ENCODE data around the gene XCR1.

XCR1 gene

GRCh38 chr3:45994419-45995235, 32.7 kb downstream of the XCR1 start:
- H3K79me1 ChIP-seq (ENCODE audit: low read length): peaks cover 10% of the 10 kb centered on the region
- H3K4me1 ChIP-seq (ENCODE audit: control insufficient read depth in 1 of 2, insufficient read depth in 2 of 2, low read length in 2 of 2): peaks cover 0 to 10% of the 10 kb centered on the region in 2 experiments
- peak overlapping the region; percentile 56 for H4K8ac ChIP-seq (ENCODE audit: low read depth, low read length)
- H3K4ac ChIP-seq (ENCODE audit: low read depth, low read length): peak overlapping the region; percentile 15
- H3K14ac ChIP-seq (ENCODE audit: low read length): peak overlapping the region; percentile 38
- no CpG with 5 or more reads among the region's 16 CpGs for WGBS (ENCODE audit: extremely low coverage, insufficient coverage, insufficient read length)
- H3K79me2 ChIP-seq (ENCODE audit: control insufficient read depth, insufficient read depth, low read length, poor library complexity): peaks cover 5% of the 10 kb centered on the region
- H3K9ac ChIP-seq (ENCODE audit: low read length): peak overlapping the region; percentile 28
- H2BK5ac ChIP-seq (ENCODE audit: low read depth, low read length, poor library complexity): peak overlapping the region; percentile 32
- no peak overlapping the region for H3K23ac ChIP-seq (ENCODE audit: low read length)
- H3K27ac ChIP-seq (ENCODE audit: low read depth, low read length): no peak overlapping the region
- H2BK120ac ChIP-seq (ENCODE audit: insufficient read depth, low read length, poor library complexity): peak overlapping the region; percentile 2
- no peaks in the 10 kb centered on the region for H3K36me3 ChIP-seq (ENCODE audit: control insufficient read depth in 1 of 2, insufficient read depth in 2 of 2, low read length in 2 of 2)
- peak overlapping the region; percentile 83 for H3K4me2 ChIP-seq (ENCODE audit: low read length)
- peaks cover 2% of the 10 kb centered on the region for H3K9me3 ChIP-seq (ENCODE audit: insufficient read depth, low read depth, low read length)
- H2AFZ ChIP-seq (ENCODE audit: insufficient read depth, low read length, poor library complexity): peak overlapping the region; percentile 30
- peak overlapping the region; percentile 59 for H4K91ac ChIP-seq (ENCODE audit: low read depth, low read length)
- peak overlapping the region; percentile 98 for H3K4me3 ChIP-seq (ENCODE audit: low read depth, low read length)
- peak overlapping the region; percentile 16 for H3K18ac ChIP-seq (ENCODE audit: low read length)
- H4K12ac ChIP-seq (ENCODE audit: low read depth, low read length): no peak overlapping the region
- no peak for DNase-seq
- no peak overlapping the region for H2AK5ac ChIP-seq (ENCODE audit: low read length)
- H3K27me3 ChIP-seq (ENCODE audit: insufficient read depth, low read length): no peaks in the 10 kb centered on the region
- H2BK12ac ChIP-seq (ENCODE audit: low read length): no peak overlapping the region

DNA sequence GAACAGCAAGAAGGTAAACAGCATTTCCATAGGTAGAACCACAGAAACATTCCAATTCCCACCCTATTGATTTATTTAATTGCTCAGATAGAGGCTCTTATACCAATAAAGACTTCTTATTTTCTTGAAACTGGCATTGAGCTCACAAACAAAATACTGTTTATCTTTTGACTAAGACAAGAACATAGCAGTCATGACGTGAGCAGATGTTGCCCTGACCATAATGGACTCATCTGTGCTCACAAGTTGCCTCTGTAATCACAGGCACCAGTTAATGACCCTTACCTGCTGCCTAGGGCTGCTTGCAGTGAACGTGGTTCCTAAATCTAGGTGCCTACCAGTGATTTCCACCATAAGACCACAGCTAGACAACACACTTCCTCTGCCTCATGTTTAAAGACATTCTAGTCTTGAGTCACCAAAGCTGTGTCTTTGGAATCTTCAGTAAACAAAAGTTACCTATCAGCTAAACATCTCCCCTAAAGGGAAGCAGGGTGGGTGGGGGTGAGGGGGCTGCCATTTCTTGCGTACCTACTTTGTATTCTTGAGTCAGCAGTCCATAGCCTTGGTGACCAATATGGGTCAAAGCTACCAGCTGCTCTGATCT, 33.8 kb downstream of the XCR1 start:
- Histone ChIP-seq H3K27me3 (ENCODE audit: insufficient read depth, low read length) (no peaks in the 10 kb centered on the region), H4K91ac (ENCODE audit: low read depth, low read length) (no peak overlapping the region), H3K18ac (ENCODE audit: low read length) (no peak overlapping the region), H3K4me3 (ENCODE audit: low read depth, low read length) (no peak overlapping the region), H3K79me1 (ENCODE audit: low read length) (peaks cover 10% of the 10 kb centered on the region), H2AK5ac (ENCODE audit: low read length) (no peak overlapping the region), H3K4me2 (ENCODE audit: low read length) (no peak overlapping the region), H3K14ac (ENCODE audit: low read length) (no peak overlapping the region), H4K12ac (ENCODE audit: low read depth, low read length) (no peak overlapping the region), H3K23ac (ENCODE audit: low read length) (no peak overlapping the region), H2BK12ac (ENCODE audit: low read length) (no peak overlapping the region), H4K8ac (ENCODE audit: low read depth, low read length) (no peak overlapping the region), H2AFZ (ENCODE audit: insufficient read depth, low read length, poor library complexity) (no peak overlapping the region), H3K27ac (ENCODE audit: low read depth, low read length) (no peak overlapping the region), H3K4ac (ENCODE audit: low read depth, low read length) (no peak overlapping the region), H3K36me3 (ENCODE audit: control insufficient read depth in 1 of 2, insufficient read depth in 2 of 2, low read length in 2 of 2) (no peaks in the 10 kb centered on the region), H3K9ac (ENCODE audit: low read length) (no peak overlapping the region), H3K4me1 (ENCODE audit: control insufficient read depth in 1 of 2, insufficient read depth in 2 of 2, low read length in 2 of 2) (peaks cover 0 to 12% of the 10 kb centered on the region in 2 experiments), H2BK120ac (ENCODE audit: insufficient read depth, low read length, poor library complexity) (no peak overlapping the region), H2BK5ac (ENCODE audit: low read depth, low read length, poor library complexity) (no peak overlapping the region), H3K9me3 (ENCODE audit: insufficient read depth, low read depth, low read length) (peaks cover 4% of the 10 kb centered on the region), H3K79me2 (ENCODE audit: control insufficient read depth, insufficient read depth, low read length, poor library complexity) (peaks cover 5% of the 10 kb centered on the region)
- DNase-seq: no peak
- no CpG with 5 or more reads among the region's 3 CpGs for WGBS (ENCODE audit: extremely low coverage, insufficient coverage, insufficient read length)

- Histone ChIP-seq H2AFZ (ENCODE audit: insufficient read depth, low read length, poor library complexity) (no peak overlapping the region), H3K36me3 (ENCODE audit: control insufficient read depth in 1 of 2, insufficient read depth in 2 of 2, low read length in 2 of 2) (no peaks in the 10 kb centered on the region), H3K4me3 (ENCODE audit: low read depth, low read length) (no peak overlapping the region), H2BK12ac (ENCODE audit: low read length) (no peak overlapping the region), H3K4me1 (ENCODE audit: control insufficient read depth in 1 of 2, insufficient read depth in 2 of 2, low read length in 2 of 2) (peaks cover 0 to 12% of the 10 kb centered on the region in 2 experiments), H4K91ac (ENCODE audit: low read depth, low read length) (no peak overlapping the region), H3K9ac (ENCODE audit: low read length) (no peak overlapping the region), H3K79me1 (ENCODE audit: low read length) (peaks cover 10% of the 10 kb centered on the region), H3K18ac (ENCODE audit: low read length) (no peak overlapping the region), H4K12ac (ENCODE audit: low read depth, low read length) (no peak overlapping the region), H2BK120ac (ENCODE audit: insufficient read depth, low read length, poor library complexity) (no peak overlapping the region), H2BK5ac (ENCODE audit: low read depth, low read length, poor library complexity) (no peak overlapping the region), H3K79me2 (ENCODE audit: control insufficient read depth, insufficient read depth, low read length, poor library complexity) (peaks cover 5% of the 10 kb centered on the region), H3K4me2 (ENCODE audit: low read length) (no peak overlapping the region), H3K27ac (ENCODE audit: low read depth, low read length) (no peak overlapping the region), H3K14ac (ENCODE audit: low read length) (no peak overlapping the region), H3K4ac (ENCODE audit: low read depth, low read length) (peak overlapping the region; percentile 22), H4K8ac (ENCODE audit: low read depth, low read length) (no peak overlapping the region), H3K9me3 (ENCODE audit: insufficient read depth, low read depth, low read length) (peaks cover 4% of the 10 kb centered on the region), H3K27me3 (ENCODE audit: insufficient read depth, low read length) (no peaks in the 10 kb centered on the region), H2AK5ac (ENCODE audit: low read length) (no peak overlapping the region), H3K23ac (ENCODE audit: low read length) (no peak overlapping the region)
- WGBS (ENCODE audit: extremely low coverage, insufficient coverage, insufficient read length): no CpG with 5 or more reads among the region's 2 CpGs
- no peak for DNase-seq
These were observed 34.5 kb downstream of the XCR1 start for GRCh38 chr3:45992821-45993221.

- no peak overlapping the region for H3K4me2 ChIP-seq (ENCODE audit: low read length)
- H3K79me2 ChIP-seq (ENCODE audit: control insufficient read depth, insufficient read depth, low read length, poor library complexity): peaks cover 5% of the 10 kb centered on the region
- H4K91ac ChIP-seq (ENCODE audit: low read depth, low read length): no peak overlapping the region
- no peak overlapping the region for H3K27ac ChIP-seq (ENCODE audit: low read depth, low read length)
- WGBS (ENCODE audit: extremely low coverage, insufficient coverage, insufficient read length): no CpG with 5 or more reads among the region's 2 CpGs
- no peaks in the 10 kb centered on the region for H3K36me3 ChIP-seq (ENCODE audit: control insufficient read depth in 1 of 2, insufficient read depth in 2 of 2, low read length in 2 of 2)
- H3K4me1 ChIP-seq (ENCODE audit: control insufficient read depth in 1 of 2, insufficient read depth in 2 of 2, low read length in 2 of 2): peaks cover 0 to 12% of the 10 kb centered on the region in 2 experiments
- no peak overlapping the region for H4K8ac ChIP-seq (ENCODE audit: low read depth, low read length)
- H3K27me3 ChIP-seq (ENCODE audit: insufficient read depth, low read length): no peaks in the 10 kb centered on the region
- H2BK12ac ChIP-seq (ENCODE audit: low read length): no peak overlapping the region
- no peak overlapping the region for H2AK5ac ChIP-seq (ENCODE audit: low read length)
- H3K18ac ChIP-seq (ENCODE audit: low read length): no peak overlapping the region
- H2AFZ ChIP-seq (ENCODE audit: insufficient read depth, low read length, poor library complexity): no peak overlapping the region
- no peak overlapping the region for H3K4ac ChIP-seq (ENCODE audit: low read depth, low read length)
- H2BK5ac ChIP-seq (ENCODE audit: low read depth, low read length, poor library complexity): no peak overlapping the region
- no peak overlapping the region for H3K9ac ChIP-seq (ENCODE audit: low read length)
- H3K4me3 ChIP-seq (ENCODE audit: low read depth, low read length): no peak overlapping the region
- peaks cover 2% of the 10 kb centered on the region for H3K9me3 ChIP-seq (ENCODE audit: insufficient read depth, low read depth, low read length)
- no peak overlapping the region for H2BK120ac ChIP-seq (ENCODE audit: insufficient read depth, low read length, poor library complexity)
- DNase-seq: no peak
- H3K79me1 ChIP-seq (ENCODE audit: low read length): peaks cover 10% of the 10 kb centered on the region
- no peak overlapping the region for H3K14ac ChIP-seq (ENCODE audit: low read length)
- no peak overlapping the region for H3K23ac ChIP-seq (ENCODE audit: low read length)
- no peak overlapping the region for H4K12ac ChIP-seq (ENCODE audit: low read depth, low read length)
These were observed 35.1 kb downstream of the XCR1 start for GRCh38 chr3:45992133-45992729.
